Gastrocnemius medialis (tissue), 4 donors: ENCODE results near the gene RIN3.

Experiments used
- CTCF ChIP-seq, 5 experiments: fragments of 450-650 bp in 3 of 5; fragments of 200-600 bp in 2 of 5; sonication (generic) in 2 of 5; IDR thresholded peaks in 4 of 5; conservative IDR thresholded peaks in 1 of 5; 1 replicate in 4 of 5; 2 replicates in 1 of 5; pipeline ENCODE4 v1.5.1; 2016 to 2019; ENCODE audit warnings: antibody characterized with exemption in 5 of 5, mild to moderate bottlenecking in 3 of 5, moderate library complexity in 3 of 5
- POLR2A ChIP-seq, 2 donors: fragments of 450-650 bp; IDR thresholded peaks; one replicate each; pipeline ENCODE4 v1.6.1; 2017; ENCODE audit warnings: antibody characterized with exemption in 2 of 2, mild to moderate bottlenecking in 2 of 2, moderate library complexity in 2 of 2

- no peak for TF ChIP-seq CTCF (IDR thresholded peaks at IDR 0.05 in 4 of 5, conservative IDR thresholded peaks at IDR 0.05 in 1 of 5)
- TF ChIP-seq POLR2A (IDR thresholded peaks at IDR 0.05): no peak
Measured at GRCh38 chr14:92658160-92658559, 144.6 kb downstream of the RIN3 start.
